WTC11 (cell line): Measurements from ENCODE around the gene KDM6B. TPM values are rescaled to one million over a fixed set of nuclear protein-coding genes. Genes with fewer than 3 reads are reported as not detected.

Experiments
- ATAC-seq: fragments of 200-7000 bp; cut with Tn5 transposase; 2 replicates; pipeline ENCODE4 v1.10.0; 2021; ENCODE audit warnings: mild to moderate bottlenecking, moderate library complexity
- CTCF ChIA-PET: fragments of 300-600 bp; sonication (Branson Sonifier 250); formaldehyde crosslinking; loops from one replicate; lab custom pipeline; 2021; ENCODE audit warnings: antibody characterized with exemption; lab: Charles Lee
- POLR2A ChIA-PET: fragments of 350-600 bp; sonication (Branson Sonifier 250); formaldehyde crosslinking; loops from one replicate; lab custom pipeline; 2021; ENCODE audit warnings: antibody characterized with exemption; lab: Charles Lee
- DNase-seq: peaks from one replicate; pipeline ENCODE4 v3.0.0; 2021; ENCODE audit warnings: low spot score
- H3K27ac Mint-ChIP-seq: 2 replicates; pipeline ENCODE4 v1.8.0; 2021; ENCODE audit warnings: mixed read lengths
- H3K27me3 Mint-ChIP-seq: 2 replicates; pipeline ENCODE4 v1.8.0; 2021; ENCODE audit warnings: low read depth, mild to moderate bottlenecking, moderate library complexity, mixed read lengths
- H3K36me3 Mint-ChIP-seq: 2 replicates; pipeline ENCODE4 v1.8.0; 2021; ENCODE audit warnings: mixed read lengths
- H3K4me1 Mint-ChIP-seq: 2 replicates; pipeline ENCODE4 v1.8.0; 2022; ENCODE audit warnings: mixed read lengths
- H3K4me3 Mint-ChIP-seq: 2 replicates; pipeline ENCODE4 v1.8.0; 2021; ENCODE audit warnings: mild to moderate bottlenecking, moderate library complexity, mixed read lengths
- H3K9me3 Mint-ChIP-seq: 2 replicates; pipeline ENCODE4 v1.8.0; 2021; ENCODE audit warnings: mixed read lengths
- CBFB ChIP-seq: sonication (generic); formaldehyde crosslinking; IDR thresholded peaks from 2 replicates; pipeline ENCODE4 v1.8.1; 2022; ENCODE audit warnings: mild to moderate bottlenecking, low read depth, missing genetic modification reagents
- EMX1 ChIP-seq: fragments of 250-450 bp; sonication (Bioruptor Pico); IDR thresholded peaks from 2 replicates; pipeline ENCODE4 v1.8.0; 2021; ENCODE audit warnings: mild to moderate bottlenecking
- ESRRA ChIP-seq: sonication (generic); formaldehyde crosslinking; IDR thresholded peaks from 2 replicates; pipeline ENCODE4 v1.8.1; 2022; ENCODE audit warnings: mild to moderate bottlenecking, missing genetic modification reagents, borderline replicate concordance
- ETV6 ChIP-seq: sonication (generic); formaldehyde crosslinking; IDR thresholded peaks from 2 replicates; pipeline ENCODE4 v1.8.1; 2022; ENCODE audit warnings: mild to moderate bottlenecking, missing genetic modification reagents
- FOXK1 ChIP-seq: sonication (generic); formaldehyde crosslinking; IDR thresholded peaks from 2 replicates; pipeline ENCODE4 v1.8.0; 2022; ENCODE audit warnings: mild to moderate bottlenecking, moderate library complexity, missing genetic modification reagents
- IRF2 ChIP-seq: sonication (generic); formaldehyde crosslinking; IDR thresholded peaks from 2 replicates; pipeline ENCODE4 v1.8.0; 2022; ENCODE audit warnings: low read depth, missing genetic modification reagents, borderline replicate concordance
- KAT7 ChIP-seq: sonication (generic); formaldehyde crosslinking; IDR thresholded peaks from 2 replicates; pipeline ENCODE4 v1.8.1; 2023; ENCODE audit warnings: missing genetic modification reagents, mild to moderate bottlenecking, borderline replicate concordance
- NFATC4 ChIP-seq: fragments of 250-450 bp; sonication (Bioruptor Pico); IDR thresholded peaks from 2 replicates; pipeline ENCODE4 v1.9.0; 2021; ENCODE audit warnings: mild to moderate bottlenecking
- NFYB ChIP-seq: sonication (generic); formaldehyde crosslinking; conservative IDR thresholded peaks from 2 replicates; pipeline ENCODE4 v1.8.0; 2022; ENCODE audit warnings: low read depth, missing genetic modification reagents
- NR1H2 ChIP-seq: sonication (generic); formaldehyde crosslinking; IDR thresholded peaks from 2 replicates; pipeline ENCODE4 v1.9.0; 2021; ENCODE audit warnings: mild to moderate bottlenecking, moderate library complexity, missing genetic modification reagents
- NR2C2 ChIP-seq: sonication (generic); formaldehyde crosslinking; IDR thresholded peaks from 2 replicates; pipeline ENCODE4 v1.8.0; 2022; ENCODE audit warnings: mild to moderate bottlenecking, missing genetic modification reagents
- NR3C1 ChIP-seq: sonication (generic); formaldehyde crosslinking; conservative IDR thresholded peaks from 2 replicates; pipeline ENCODE4 v1.8.1; 2023; ENCODE audit warnings: low read depth, mild to moderate bottlenecking, missing genetic modification reagents
- RELA ChIP-seq: sonication (generic); formaldehyde crosslinking; IDR thresholded peaks from 2 replicates; pipeline ENCODE4 v1.8.1; 2022; ENCODE audit warnings: missing genetic modification reagents, mild to moderate bottlenecking, borderline replicate concordance
- SMAD3 ChIP-seq: sonication (generic); formaldehyde crosslinking; IDR thresholded peaks from 2 replicates; pipeline ENCODE4 v1.8.0; 2022; ENCODE audit warnings: missing genetic modification reagents, mild to moderate bottlenecking, borderline replicate concordance
- TEAD1 ChIP-seq: sonication (generic); formaldehyde crosslinking; IDR thresholded peaks from 2 replicates; pipeline ENCODE4 v1.8.0; 2022; ENCODE audit warnings: mild to moderate bottlenecking, missing genetic modification reagents
- ZNF317 ChIP-seq: sonication (generic); formaldehyde crosslinking; IDR thresholded peaks from 2 replicates; pipeline ENCODE4 v1.8.1; 2023; ENCODE audit warnings: low read depth, mild to moderate bottlenecking, moderate library complexity, missing genetic modification reagents, borderline replicate concordance
- ZNF396 ChIP-seq: fragments of 250-450 bp; sonication (Bioruptor Pico); IDR thresholded peaks from 2 replicates; pipeline ENCODE4 v1.8.0; 2021; ENCODE audit warnings: mild to moderate bottlenecking, moderate library complexity, borderline replicate concordance
- ZNF416 ChIP-seq: fragments of 250-450 bp; sonication (Bioruptor Pico); IDR thresholded peaks from 2 replicates; pipeline ENCODE4 v1.9.0; 2021; ENCODE audit warnings: mild to moderate bottlenecking, inconsistent platforms
- ZNF423 ChIP-seq: fragments of 250-450 bp; sonication (Bioruptor Pico); IDR thresholded peaks from 2 replicates; pipeline ENCODE4 v2.1.2; 2022; ENCODE audit warnings: mild to moderate bottlenecking, moderate library complexity
- total RNA-seq: library from RNA; stranded (reverse); gene quantifications from 3 replicates; pipeline ENCODE4 v1.2.3, GENCODE V29; 2021
- TF ChIP-seq, protein P1 (sequence below): sonication (generic); formaldehyde crosslinking; IDR thresholded peaks from 2 replicates; pipeline ENCODE4 v1.8.1; 2023; ENCODE audit warnings: mild to moderate bottlenecking, missing genetic modification reagents, moderate library complexity
- TF ChIP-seq, protein P2 (sequence below): sonication (generic); formaldehyde crosslinking; IDR thresholded peaks from 2 replicates; pipeline ENCODE4 v1.8.1; 2023; ENCODE audit warnings: mild to moderate bottlenecking, missing genetic modification reagents, moderate library complexity
- TF ChIP-seq, protein P3 (sequence below): fragments of 250-450 bp; sonication (Bioruptor Pico); IDR thresholded peaks from 2 replicates; pipeline ENCODE4 v2.1.2; 2022; ENCODE audit warnings: mild to moderate bottlenecking, moderate library complexity
- TF ChIP-seq, protein P4 (sequence below): fragments of 250-450 bp; sonication (Bioruptor Pico); IDR thresholded peaks from 2 replicates; pipeline ENCODE4 v1.8.0; 2021; ENCODE audit warnings: mild to moderate bottlenecking
- TF ChIP-seq, protein P5 (sequence below): fragments of 250-450 bp; sonication (Bioruptor Pico); conservative IDR thresholded peaks from 2 replicates; pipeline ENCODE4 v1.9.0; 2021; ENCODE audit warnings: mild to moderate bottlenecking

The KDM6B gene
- total RNA-seq, 1 experiment from 2014 or later = 13.2 TPM

DNA sequence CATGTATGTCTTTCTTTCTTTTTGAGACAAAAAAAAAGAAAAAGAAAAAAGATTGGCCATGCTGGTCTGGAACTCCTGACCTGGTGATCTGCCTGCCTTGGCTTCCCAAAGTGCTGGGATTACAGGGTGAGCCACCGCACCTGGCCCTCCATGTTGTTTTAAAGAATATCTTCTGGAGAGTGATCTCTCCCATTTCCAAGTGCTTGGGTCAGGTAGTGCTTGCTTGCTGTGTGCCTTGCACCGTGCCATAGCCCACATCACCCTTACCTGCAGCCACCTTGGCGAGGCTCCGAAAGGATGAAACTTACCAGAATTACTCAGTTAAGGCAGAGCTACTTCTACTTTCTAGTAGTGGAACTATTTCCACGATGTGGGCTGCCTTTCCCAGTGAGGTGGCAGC lies 19.0 kb upstream of the KDM6B start:
- no peaks in the 10 kb centered on the region for H3K36me3 Mint-ChIP-seq
- ChIA-PET CTCF (interaction anchor here (1.1 kb wide), 2 partner anchors 226 to 259 kb away, joined by 3 read pairs; no protein-coding TSS in a partner anchor), POLR2A (no interaction called here)
- DNase-seq (no peak), ATAC-seq (no peak)
- TF ChIP-seq FOXK1 (no peak), RELA (CRISPR knock-in tag) (no peak), TEAD1 (CRISPR knock-in tag) (no peak), NFYB (no peak), ZNF317 (CRISPR knock-in tag) (no peak), ZNF423 (CRISPR knock-in tag) (no peak), IRF2 (no peak), CBFB (CRISPR knock-in tag) (no peak), NR2C2 (CRISPR knock-in tag) (no peak), ZNF396 (CRISPR knock-in tag) (no peak)
- TF ChIP-seq, protein P1, sequence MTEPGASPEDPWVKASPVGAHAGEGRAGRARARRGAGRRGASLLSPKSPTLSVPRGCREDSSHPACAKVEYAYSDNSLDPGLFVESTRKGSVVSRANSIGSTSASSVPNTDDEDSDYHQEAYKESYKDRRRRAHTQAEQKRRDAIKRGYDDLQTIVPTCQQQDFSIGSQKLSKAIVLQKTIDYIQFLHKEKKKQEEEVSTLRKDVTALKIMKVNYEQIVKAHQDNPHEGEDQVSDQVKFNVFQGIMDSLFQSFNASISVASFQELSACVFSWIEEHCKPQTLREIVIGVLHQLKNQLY (CRISPR knock-in tag) = no peak
- TF ChIP-seq, protein P2, sequence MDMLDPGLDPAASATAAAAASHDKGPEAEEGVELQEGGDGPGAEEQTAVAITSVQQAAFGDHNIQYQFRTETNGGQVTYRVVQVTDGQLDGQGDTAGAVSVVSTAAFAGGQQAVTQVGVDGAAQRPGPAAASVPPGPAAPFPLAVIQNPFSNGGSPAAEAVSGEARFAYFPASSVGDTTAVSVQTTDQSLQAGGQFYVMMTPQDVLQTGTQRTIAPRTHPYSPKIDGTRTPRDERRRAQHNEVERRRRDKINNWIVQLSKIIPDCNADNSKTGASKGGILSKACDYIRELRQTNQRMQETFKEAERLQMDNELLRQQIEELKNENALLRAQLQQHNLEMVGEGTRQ (CRISPR knock-in tag) = no peak
- TF ChIP-seq, protein P3, sequence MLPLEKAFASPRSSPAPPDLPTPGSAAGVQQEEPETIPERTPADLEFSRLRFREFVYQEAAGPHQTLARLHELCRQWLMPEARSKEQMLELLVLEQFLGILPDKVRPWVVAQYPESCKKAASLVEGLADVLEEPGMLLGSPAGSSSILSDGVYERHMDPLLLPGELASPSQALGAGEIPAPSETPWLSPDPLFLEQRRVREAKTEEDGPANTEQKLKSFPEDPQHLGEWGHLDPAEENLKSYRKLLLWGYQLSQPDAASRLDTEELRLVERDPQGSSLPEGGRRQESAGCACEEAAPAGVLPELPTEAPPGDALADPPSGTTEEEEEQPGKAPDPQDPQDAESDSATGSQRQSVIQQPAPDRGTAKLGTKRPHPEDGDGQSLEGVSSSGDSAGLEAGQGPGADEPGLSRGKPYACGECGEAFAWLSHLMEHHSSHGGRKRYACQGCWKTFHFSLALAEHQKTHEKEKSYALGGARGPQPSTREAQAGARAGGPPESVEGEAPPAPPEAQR (CRISPR knock-in tag) = no peak
- TF ChIP-seq, protein P4, sequence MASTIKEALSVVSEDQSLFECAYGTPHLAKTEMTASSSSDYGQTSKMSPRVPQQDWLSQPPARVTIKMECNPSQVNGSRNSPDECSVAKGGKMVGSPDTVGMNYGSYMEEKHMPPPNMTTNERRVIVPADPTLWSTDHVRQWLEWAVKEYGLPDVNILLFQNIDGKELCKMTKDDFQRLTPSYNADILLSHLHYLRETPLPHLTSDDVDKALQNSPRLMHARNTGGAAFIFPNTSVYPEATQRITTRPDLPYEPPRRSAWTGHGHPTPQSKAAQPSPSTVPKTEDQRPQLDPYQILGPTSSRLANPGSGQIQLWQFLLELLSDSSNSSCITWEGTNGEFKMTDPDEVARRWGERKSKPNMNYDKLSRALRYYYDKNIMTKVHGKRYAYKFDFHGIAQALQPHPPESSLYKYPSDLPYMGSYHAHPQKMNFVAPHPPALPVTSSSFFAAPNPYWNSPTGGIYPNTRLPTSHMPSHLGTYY (CRISPR knock-in tag) = no peak
- TF ChIP-seq, protein P5, sequence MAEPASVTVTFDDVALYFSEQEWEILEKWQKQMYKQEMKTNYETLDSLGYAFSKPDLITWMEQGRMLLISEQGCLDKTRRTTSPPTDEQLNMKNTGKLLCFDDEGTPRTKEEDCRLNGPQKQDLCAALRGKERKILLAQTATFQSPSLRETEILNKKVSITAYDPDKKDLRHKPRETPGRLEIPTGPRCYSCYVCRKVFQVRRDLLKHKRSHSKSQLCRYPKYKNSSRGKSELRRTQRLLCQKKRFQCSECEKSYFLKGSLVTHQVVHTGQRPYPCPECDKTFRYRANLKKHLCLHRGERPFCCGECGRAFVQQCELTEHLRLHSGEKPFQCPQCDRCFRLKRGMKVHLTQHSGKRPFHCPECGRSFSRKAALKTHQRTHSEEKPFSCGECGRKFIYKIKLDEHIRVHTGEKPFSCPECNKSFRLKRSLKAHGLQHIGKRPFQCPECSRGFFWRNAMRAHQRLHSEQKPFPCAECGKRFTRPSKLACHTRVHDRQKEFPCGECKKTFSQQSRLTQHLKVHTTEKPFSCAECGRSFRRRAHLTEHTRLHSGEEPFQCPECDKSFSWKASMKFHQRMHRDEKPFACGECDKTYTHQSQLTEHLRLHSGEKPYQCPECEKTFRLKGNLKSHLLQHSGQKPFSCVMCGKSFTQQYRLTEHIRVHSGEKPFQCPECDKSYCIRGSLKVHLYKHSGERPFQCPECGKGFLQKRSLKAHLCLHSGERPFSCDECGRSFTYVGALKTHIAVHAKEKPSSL = no peak
- H3K9me3 Mint-ChIP-seq = no peaks in the 10 kb centered on the region
- no peak overlapping the region for H3K27ac Mint-ChIP-seq
- H3K27me3 Mint-ChIP-seq = peaks cover 3% of the 10 kb centered on the region
- H3K4me1 Mint-ChIP-seq = no peaks in the 10 kb centered on the region
- no peak overlapping the region for H3K4me3 Mint-ChIP-seq

DNA sequence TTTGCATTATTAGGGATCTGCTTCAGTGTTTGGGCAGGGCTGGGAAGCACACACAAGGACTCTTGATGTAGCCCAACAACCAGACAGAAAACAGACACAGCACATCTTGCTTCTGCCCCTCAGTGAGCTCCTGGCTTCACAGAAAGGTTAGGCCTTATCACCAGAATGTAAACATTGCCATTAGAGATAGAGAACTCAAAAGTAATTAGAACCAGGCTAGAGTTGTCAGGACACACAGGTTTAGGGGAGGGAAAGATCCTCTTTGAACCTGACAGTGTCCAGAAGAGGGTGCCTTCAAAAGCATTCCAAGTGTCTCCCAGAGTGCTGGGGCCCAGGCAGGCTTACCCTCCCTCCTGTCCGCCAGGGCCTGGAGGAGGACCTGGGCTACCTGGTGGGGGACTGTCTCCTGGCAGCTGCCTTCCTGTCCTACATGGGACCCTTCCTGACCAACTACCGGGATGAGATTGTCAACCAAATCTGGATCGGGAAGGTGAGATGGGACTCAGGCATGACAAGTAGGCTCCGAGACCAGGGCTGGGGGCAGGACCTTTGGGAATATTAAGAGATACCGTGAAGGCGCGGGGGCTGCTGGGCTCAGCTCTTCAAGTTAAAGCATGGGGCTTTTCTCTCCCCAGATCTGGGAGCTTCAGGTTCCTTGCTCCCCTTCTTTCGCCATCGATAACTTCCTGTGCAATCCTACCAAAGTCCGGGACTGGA lies 16.9 kb upstream of the KDM6B start:
- Mint-ChIP-seq H3K27ac (no peak overlapping the region), H3K27me3 (peaks cover 3% of the 10 kb centered on the region), H3K4me3 (no peak overlapping the region), H3K9me3 (no peaks in the 10 kb centered on the region), H3K36me3 (no peaks in the 10 kb centered on the region), H3K4me1 (no peaks in the 10 kb centered on the region)
- ChIA-PET CTCF (interaction anchor here (0.6 to 2.2 kb wide), 5 partner anchors 8 to 199 kb away, joined by 3 to 10 read pairs (median 4); partner anchors contain the start of gene DNAH2), POLR2A (no interaction called here)
- TF ChIP-seq KAT7 (CRISPR knock-in tag) (no peak), NR3C1 (CRISPR knock-in tag) (no peak), ZNF416 (CRISPR knock-in tag) (no peak), SMAD3 (CRISPR knock-in tag) (no peak), EMX1 (CRISPR knock-in tag) (no peak), ETV6 (CRISPR knock-in tag) (no peak), FOXK1 (no peak), NR1H2 (CRISPR knock-in tag) (no peak), NFATC4 (CRISPR knock-in tag) (no peak), ESRRA (CRISPR knock-in tag) (no peak)
- TF ChIP-seq, protein P4 (CRISPR knock-in tag) = no peak
- TF ChIP-seq, protein P1 (CRISPR knock-in tag) = no peak
- no peak for DNase-seq
- no peak for ATAC-seq
